Kidney epithelial cell (primary cell): ENCODE measurements around the gene CATSPER3. TPM values are rescaled to one million over a fixed set of nuclear protein-coding genes. Genes with fewer than 3 reads are reported as not detected.
"Not testable (repeated sequence)": the region's sequence is repeated elsewhere in the genome, so short reads cannot be mapped to it uniquely, and the experiment has no call there.

Experiments used
- DNase-seq: peaks from one replicate; pipeline ENCODE4 v3.0.0-alpha.2; 2010; ENCODE audit warnings: low read depth
- H3K27me3 ChIP-seq: 2 replicates; pipeline ENCODE4 v1.6.0; 2011; ENCODE audit warnings: low read length; ENCODE audit not compliant: control insufficient read depth, insufficient read depth
- H3K36me3 ChIP-seq: 2 replicates; pipeline ENCODE4 v1.5.1; 2011; ENCODE audit warnings: low read length; ENCODE audit not compliant: control insufficient read depth, insufficient read depth
- H3K4me3 ChIP-seq: 2 replicates; pipeline ENCODE4 v1.5.1; 2011; ENCODE audit warnings: low read depth, mild to moderate bottlenecking, control low read depth, low read length
- total RNA-seq: library from RNA; depleted of rRNA; stranded (reverse); fragments of >200 nt; gene quantifications from 2 replicates; pipeline ENCODE4 v1.2.3, GENCODE V29; 2015
- TF ChIP-seq, protein P1 (sequence below): IDR thresholded peaks from 2 replicates; pipeline ENCODE4 v1.5.1; 2011; ENCODE audit warnings: mild to moderate bottlenecking, moderate library complexity, low read length, control low read depth, inconsistent platforms; ENCODE audit not compliant: insufficient read depth, poor library complexity, severe bottlenecking

The CATSPER3 gene
- total RNA-seq, 1 donor from 2014 or later: 0.13 TPM

DNA sequence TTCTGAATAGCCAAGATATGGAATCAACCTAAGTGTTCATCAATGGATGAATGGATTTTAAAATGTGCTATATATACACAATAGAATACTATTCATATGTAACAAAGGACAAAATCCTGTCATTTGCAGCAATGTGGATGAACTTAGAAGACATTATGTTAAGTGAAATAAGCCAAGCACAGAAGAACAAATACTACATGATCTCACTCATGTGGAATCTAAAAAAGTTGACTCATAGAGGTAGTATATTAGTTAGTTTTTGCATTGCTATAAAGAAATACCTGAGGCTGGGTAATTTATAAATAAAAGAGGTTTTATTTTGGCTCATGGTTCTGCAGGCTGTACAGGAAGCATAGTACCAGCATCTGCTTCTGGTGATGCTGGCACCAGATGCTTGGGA, 8.1 kb downstream of the CATSPER3 start:
- H3K36me3 ChIP-seq: no peaks in the 10 kb centered on the region
- H3K4me3 ChIP-seq: no peak overlapping the region
- TF ChIP-seq, protein P1, sequence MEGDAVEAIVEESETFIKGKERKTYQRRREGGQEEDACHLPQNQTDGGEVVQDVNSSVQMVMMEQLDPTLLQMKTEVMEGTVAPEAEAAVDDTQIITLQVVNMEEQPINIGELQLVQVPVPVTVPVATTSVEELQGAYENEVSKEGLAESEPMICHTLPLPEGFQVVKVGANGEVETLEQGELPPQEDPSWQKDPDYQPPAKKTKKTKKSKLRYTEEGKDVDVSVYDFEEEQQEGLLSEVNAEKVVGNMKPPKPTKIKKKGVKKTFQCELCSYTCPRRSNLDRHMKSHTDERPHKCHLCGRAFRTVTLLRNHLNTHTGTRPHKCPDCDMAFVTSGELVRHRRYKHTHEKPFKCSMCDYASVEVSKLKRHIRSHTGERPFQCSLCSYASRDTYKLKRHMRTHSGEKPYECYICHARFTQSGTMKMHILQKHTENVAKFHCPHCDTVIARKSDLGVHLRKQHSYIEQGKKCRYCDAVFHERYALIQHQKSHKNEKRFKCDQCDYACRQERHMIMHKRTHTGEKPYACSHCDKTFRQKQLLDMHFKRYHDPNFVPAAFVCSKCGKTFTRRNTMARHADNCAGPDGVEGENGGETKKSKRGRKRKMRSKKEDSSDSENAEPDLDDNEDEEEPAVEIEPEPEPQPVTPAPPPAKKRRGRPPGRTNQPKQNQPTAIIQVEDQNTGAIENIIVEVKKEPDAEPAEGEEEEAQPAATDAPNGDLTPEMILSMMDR: no peak
- DNase-seq: no peak
- no peaks in the 10 kb centered on the region for H3K27me3 ChIP-seq

- no peak for DNase-seq
- TF ChIP-seq, protein P1: no peak
- Histone ChIP-seq H3K27me3 (no peaks in the 10 kb centered on the region), H3K36me3 (no peaks in the 10 kb centered on the region), H3K4me3 (no peak overlapping the region)
Observed at GRCh38 chr5:134976841-134977240, 9.1 kb downstream of the CATSPER3 start.

- TF ChIP-seq, protein P1: no peak
- Histone ChIP-seq H3K4me3 (no peak overlapping the region), H3K27me3 (no peaks in the 10 kb centered on the region), H3K36me3 (no peaks in the 10 kb centered on the region)
- DNase-seq: no peak
Observed at GRCh38 chr5:134979416-134979815, 11.7 kb downstream of the CATSPER3 start.

- no peak overlapping the region for H3K4me3 ChIP-seq
- TF ChIP-seq, protein P1: no peak
- H3K36me3 ChIP-seq: no peaks in the 10 kb centered on the region
- no peak for DNase-seq
- no peaks in the 10 kb centered on the region for H3K27me3 ChIP-seq
Observed at GRCh38 chr5:134982230-134982629, 14.5 kb downstream of the CATSPER3 start.

DNA sequence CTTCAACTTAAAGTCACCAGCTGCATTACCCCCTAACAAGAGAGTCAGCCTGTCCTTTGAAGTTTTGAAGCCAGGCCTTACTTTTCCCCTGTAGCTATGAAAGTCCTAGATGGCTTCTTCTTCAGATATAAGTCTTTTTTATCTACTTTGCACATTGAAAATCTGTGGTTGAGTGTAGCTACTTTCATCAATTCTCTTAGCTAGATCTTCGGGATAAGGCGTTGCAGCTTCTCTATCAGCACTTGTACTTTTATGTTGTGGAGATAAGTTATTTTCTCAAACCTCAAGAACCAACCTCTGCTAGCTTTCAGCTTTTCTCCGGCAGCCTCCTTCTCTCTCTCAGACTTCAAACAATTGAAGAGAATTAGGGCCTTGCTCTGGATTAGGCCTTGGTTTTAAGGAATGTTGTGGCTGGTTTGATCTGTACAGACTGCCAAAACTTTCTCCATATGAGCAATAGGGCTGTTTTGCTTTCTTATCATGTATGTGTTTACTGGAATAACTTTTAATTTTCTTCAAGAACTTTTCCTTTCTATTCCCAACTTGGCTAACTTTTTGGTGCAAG, 21.6 kb downstream of the CATSPER3 start:
- H3K4me3 ChIP-seq: no peak overlapping the region
- no peaks in the 10 kb centered on the region for H3K27me3 ChIP-seq
- H3K36me3 ChIP-seq: no peaks in the 10 kb centered on the region
- DNase-seq: no peak
- TF ChIP-seq, protein P1: no peak

GRCh38 chr5:134990183-134990582, 22.5 kb downstream of the CATSPER3 start:
- H3K27me3 ChIP-seq, H3K4me3 ChIP-seq, DNase-seq, H3K36me3 ChIP-seq: not testable (repeated sequence)
